AG10803 (cell line): Measurements from ENCODE around the gene NDNF.

Experiments
- DNase-seq: peaks from one replicate; pipeline ENCODE4 v3.0.0; 2010; ENCODE audit warnings: low read depth
- H3K4me3 ChIP-seq: 2 replicates; pipeline ENCODE4 v1.5.1; 2011; ENCODE audit warnings: mild to moderate bottlenecking, low read length, control low read depth
- CTCF ChIP-seq: conservative IDR thresholded peaks from 2 replicates; pipeline ENCODE4 v1.5.1; 2011; ENCODE audit warnings: mild to moderate bottlenecking, low read length, control low read depth, inconsistent platforms

Gene NDNF

GRCh38 chr4:121016611-121017010, 55.7 kb downstream of the NDNF start:
- DNase-seq = no peak
- H3K4me3 ChIP-seq = no peak overlapping the region
- no peak for TF ChIP-seq CTCF

DNA sequence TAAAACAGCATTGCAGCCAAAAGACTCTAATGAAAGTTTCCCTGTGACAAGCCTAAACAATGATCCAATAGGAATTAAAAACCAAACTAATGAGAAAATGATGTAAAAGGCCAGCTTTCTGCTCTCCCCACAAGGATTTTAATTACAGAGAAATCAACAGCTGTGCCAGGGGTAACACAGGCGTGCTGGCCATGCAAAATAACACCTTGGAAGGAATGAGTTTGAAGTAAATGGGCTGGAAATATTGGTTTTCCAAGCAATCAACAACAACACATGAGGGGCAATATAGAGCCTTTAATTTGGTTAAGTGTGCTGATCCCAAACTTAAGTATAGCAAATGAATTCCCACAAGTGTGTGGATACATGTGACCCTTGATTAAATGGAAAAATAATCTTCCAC, 56.9 kb downstream of the NDNF start:
- no peak overlapping the region for H3K4me3 ChIP-seq
- no peak for DNase-seq
- no peak for TF ChIP-seq CTCF

GRCh38 chr4:121014544-121014943, 57.8 kb downstream of the NDNF start:
- TF ChIP-seq CTCF = no peak
- H3K4me3 ChIP-seq = no peak overlapping the region
- DNase-seq = no peak

GRCh38 chr4:121011780-121012340, 60.5 kb downstream of the NDNF start:
- H3K4me3 ChIP-seq = no peak overlapping the region
- no peak for TF ChIP-seq CTCF
- no peak for DNase-seq

DNA sequence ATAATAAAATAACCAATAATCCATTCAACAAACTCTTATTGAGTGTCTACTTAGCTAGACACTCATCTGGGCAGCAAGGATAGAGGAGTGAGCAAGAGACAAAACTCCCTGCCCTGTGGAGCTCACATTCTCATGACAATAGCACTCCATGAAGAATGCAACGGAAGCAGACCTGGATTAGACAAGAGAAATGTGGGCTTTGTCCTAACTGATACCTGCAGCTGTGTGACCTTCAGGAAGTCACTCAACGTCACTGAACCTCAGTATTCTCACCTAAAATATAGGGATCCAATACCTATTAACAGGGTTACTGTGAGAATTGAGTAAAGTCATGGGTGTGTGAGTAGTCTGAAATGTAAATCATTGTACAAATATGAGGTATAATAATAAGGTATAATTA, 61.2 kb downstream of the NDNF start:
- H3K4me3 ChIP-seq = no peak overlapping the region
- no peak for DNase-seq
- TF ChIP-seq CTCF = no peak

DNA sequence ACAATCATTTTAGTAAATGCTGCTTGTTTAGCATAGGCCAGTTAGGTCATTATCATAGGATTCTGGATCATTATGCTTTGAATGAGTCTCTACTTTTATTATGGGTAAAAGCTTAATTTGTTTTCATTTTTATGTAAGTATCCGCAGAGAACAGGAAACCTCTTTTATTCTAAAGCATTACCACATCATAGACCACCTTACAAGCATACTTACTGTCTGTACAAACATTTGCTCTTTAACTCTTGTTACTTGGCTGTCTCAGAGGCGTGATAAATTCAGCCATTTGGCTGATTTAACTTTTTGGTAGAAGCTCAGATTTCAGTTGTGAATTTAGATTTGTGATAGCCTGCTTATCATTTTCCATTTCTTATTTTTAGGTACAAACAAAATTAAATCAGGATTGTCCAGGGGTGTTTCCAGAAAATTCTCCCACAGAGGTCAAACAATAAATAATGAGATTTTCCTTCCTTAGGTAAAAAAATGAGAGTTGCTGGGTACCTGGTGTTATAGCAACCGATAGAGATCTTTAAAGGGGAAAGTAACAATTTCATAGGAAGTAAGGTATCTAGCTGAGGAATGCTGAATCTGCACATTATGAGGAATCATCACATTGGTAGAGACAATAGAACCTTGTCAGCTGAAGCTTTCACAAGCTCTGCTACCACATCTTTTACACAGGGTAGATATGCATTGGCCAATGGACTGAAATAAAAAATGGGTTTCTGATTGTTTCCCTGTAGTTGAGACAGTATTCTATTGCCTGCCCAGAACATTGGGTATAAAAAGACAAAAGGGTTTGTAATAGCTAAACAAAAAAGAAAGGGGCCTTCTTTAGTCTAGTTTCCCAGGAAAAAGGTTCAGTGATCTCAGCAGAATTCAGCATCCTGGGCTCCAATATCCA, 62.5 kb downstream of the NDNF start:
- no peak for TF ChIP-seq CTCF
- DNase-seq = no peak
- no peak overlapping the region for H3K4me3 ChIP-seq

DNA sequence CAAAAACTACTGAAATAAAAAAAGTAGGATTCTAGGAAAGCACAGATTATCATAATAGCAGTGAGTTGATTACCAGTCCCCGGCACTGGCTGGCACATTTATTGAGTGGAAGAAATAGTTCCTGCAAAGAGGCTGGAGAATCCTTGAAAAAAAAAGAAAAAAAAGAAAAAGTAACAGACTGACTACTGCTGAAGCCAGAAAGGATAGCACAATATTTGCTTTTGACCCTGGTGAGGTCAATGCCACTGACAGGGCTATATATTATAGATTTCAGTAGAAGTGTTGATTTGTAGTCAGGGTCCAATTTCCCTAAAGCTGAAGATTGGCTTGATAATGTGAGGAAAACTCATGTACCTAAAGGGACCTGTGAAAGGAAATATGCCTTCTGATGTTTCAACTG, 64.7 kb downstream of the NDNF start:
- no peak for DNase-seq
- no peak for TF ChIP-seq CTCF
- no peak overlapping the region for H3K4me3 ChIP-seq
